Activated T-cell treated with anti-CD3 and anti-CD28 coated beads, Interleukin-2, amount 50 U/mL, for 4 hours (primary cell): ENCODE data around the gene CLIC3. TPM values are rescaled to one million over a fixed set of nuclear protein-coding genes. Genes with fewer than 3 reads are reported as not detected.

ENCODE experiments used
- ATAC-seq, 2 donors: fragments of 200-7000 bp; cut with Tn5 transposase; one replicate each; pipeline ENCODE4 v1.10.0; 2021
- DNase-seq: peaks from one replicate; pipeline ENCODE4 v3.0.0-alpha.2; 2020
- H3K27me3 Mint-ChIP-seq: one replicate; pipeline ENCODE4 v1.8.0; 2021; ENCODE audit warnings: low read depth, mixed read lengths
- H3K36me3 Mint-ChIP-seq: one replicate; pipeline ENCODE4 v1.8.0; 2022; ENCODE audit warnings: mixed read lengths; ENCODE audit not compliant: insufficient read depth
- H3K4me1 Mint-ChIP-seq: one replicate; pipeline ENCODE4 v1.8.0; 2021; ENCODE audit warnings: low read depth, mixed read lengths
- H3K4me3 Mint-ChIP-seq: one replicate; pipeline ENCODE4 v1.8.0; 2021; ENCODE audit warnings: mild to moderate bottlenecking, moderate library complexity, mixed read lengths
- H3K9me3 Mint-ChIP-seq: one replicate; pipeline ENCODE4 v1.8.0; 2021; ENCODE audit warnings: mixed read lengths
- total RNA-seq, 3 donors: library from RNA; stranded (reverse); gene quantifications; one replicate each; pipeline ENCODE4 v1.2.1, GENCODE V29; 2021

The CLIC3 gene
- total RNA-seq, 3 donors from 2014 or later = 0.18 to 0.54 TPM; not detected in 1

DNA sequence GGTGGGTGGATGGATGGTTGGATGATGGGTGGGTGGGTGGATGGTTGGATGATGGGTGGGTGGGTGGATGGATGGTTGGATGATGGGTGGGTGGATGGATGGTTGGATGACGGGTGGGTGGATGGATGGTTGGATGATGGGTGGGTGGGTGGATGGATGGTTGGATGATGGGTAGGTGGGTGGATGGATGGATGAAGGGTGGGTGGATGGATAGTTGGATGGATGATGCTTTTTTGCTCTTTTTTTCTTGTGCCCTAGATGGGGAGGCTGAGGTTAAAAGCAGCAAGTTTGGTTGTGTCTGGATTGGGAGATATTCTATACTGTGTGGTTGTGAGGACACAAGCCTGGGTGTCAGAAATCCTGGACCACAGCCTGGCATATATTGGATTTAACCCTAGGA, 38.9 kb downstream of the CLIC3 start:
- no peaks in the 10 kb centered on the region for H3K9me3 Mint-ChIP-seq

DNA sequence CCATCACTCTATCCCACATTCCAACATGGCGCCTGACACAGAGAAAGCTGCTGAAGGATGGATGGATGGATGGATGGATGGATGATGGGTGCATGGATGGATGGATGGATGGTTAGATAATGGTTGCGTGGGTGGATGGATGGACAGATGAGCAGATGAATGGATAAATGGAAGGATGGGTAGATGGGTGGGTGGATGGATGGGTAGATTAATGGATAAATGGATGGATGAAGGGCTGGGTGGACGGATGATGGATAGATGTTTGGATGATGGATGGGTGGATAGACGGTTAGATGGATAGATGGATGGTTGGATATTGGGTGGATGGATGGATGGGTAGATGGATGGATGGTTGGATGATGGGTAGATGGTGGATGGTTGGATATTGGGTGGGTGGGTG, 39.8 kb downstream of the CLIC3 start:
- H3K4me1 Mint-ChIP-seq = peaks cover 20% of the 10 kb centered on the region
- no peak for ATAC-seq

More for the DNA sequence above, 38.9 kb downstream of the CLIC3 start:
- ATAC-seq = no peak
- Mint-ChIP-seq H3K27me3 (no peaks in the 10 kb centered on the region), H3K4me3 (no peak overlapping the region), H3K36me3 (no peaks in the 10 kb centered on the region), H3K4me1 (peaks cover 20% of the 10 kb centered on the region)
- DNase-seq = no peak

DNA sequence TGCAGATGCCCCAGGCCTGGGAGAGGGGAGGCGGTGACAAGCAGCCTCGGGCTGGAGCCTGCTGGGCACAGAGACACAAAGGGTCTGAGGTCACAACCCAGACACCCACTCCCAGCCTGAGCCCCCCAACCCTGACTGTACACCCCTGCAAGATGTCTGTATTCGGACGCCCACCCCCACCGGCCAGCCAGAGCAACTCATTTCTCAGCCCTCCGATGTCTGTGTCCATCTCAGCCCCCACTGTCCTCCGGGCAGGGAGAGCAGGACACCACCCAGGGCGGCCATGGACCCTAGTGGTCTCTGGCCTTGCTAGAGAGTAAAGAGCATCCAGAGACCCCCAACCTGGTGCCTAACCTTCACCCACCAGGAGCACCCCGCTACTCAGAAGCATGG, 40.4 kb downstream of the CLIC3 start:
- H3K4me1 Mint-ChIP-seq = peaks cover 19% of the 10 kb centered on the region
- no peak overlapping the region for H3K4me3 Mint-ChIP-seq
- ATAC-seq = no peak

More for the DNA sequence above, 39.8 kb downstream of the CLIC3 start:
- Mint-ChIP-seq H3K4me3 (no peak overlapping the region), H3K36me3 (no peaks in the 10 kb centered on the region), H3K27me3 (no peaks in the 10 kb centered on the region), H3K9me3 (no peaks in the 10 kb centered on the region)
- no peak for DNase-seq

DNA sequence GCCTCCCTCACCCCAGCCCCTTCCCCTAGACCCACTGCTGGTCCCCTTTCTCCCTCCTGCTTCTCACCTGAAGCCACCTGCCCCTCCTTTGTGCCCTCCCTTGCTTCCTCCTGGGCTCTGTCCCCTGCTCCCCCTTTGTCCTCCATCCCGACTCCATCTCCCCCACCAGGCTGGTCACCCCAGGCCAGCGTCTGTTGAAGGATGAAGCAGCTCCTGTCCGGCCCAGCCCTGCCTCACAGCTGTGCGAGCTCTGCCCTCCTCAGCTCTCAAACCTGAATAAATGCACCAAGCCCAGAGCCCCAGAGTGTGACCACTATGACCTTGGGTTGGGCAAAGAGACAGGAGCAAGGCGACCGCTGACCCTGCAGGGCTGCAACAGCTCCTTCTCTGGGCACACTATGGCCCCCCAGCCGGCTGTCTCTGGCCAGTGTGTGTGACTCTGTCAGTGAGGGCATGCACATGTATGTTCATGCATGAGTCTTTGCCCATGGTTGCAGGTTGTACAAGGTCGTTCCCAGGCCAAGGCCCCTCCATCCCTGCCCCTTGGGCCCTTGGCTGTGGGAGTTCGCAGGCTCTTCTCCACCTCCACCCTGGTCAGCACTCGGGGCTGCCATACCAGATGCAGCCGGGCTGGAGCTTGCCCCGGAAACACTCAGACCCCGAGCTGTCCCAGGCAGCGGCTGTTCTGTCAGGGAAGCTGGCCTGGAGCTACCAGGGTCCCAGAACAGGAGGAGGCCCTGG, 41.0 kb downstream of the CLIC3 start:
- Mint-ChIP-seq H3K9me3 (no peaks in the 10 kb centered on the region), H3K27me3 (no peaks in the 10 kb centered on the region), H3K4me3 (no peak overlapping the region), H3K4me1 (peaks cover 15% of the 10 kb centered on the region), H3K36me3 (no peaks in the 10 kb centered on the region)
- ATAC-seq = no peak
- DNase-seq = no peak

More for the DNA sequence above, 40.4 kb downstream of the CLIC3 start:
- Mint-ChIP-seq H3K9me3 (no peaks in the 10 kb centered on the region), H3K27me3 (no peaks in the 10 kb centered on the region), H3K36me3 (no peaks in the 10 kb centered on the region)
- no peak for DNase-seq

DNA sequence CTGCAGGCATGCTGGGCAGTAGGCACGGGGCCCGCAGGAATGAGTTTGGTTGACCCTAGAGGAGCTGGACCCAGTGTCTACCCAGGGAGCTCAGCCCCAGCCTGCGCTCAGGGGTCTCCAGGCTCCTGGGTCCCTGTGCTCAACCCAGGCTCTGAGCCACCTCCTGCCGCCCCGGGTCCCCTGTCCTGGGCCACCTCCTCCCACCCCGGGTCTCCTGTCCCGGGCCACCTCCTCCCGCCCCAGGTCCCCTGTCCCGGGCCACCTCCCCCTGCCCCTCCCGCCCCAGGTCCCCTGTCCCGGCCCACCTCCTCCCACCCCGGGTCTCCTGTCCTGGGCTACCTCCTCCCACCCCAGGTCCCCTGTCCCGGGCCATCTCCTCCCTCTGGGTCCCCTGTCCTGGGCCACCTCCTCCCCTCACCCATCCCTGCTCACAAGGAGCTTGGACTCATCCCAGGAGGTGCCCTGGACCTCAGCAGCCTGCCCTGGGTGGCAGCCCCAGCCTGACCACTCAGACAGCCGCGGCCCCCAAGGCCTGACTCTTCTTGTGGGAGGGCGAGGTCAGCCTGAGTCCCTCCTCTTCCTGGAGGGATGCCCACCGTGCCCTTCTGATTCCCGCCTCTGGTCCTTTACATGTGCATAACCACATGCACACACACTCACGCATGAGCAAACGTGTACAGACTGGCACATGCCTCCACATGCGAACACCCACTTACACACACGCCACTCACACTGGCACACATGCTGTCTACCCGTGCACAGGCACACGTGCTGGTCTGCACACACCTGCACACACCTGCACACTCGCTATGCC, 41.9 kb downstream of the CLIC3 start:
- Mint-ChIP-seq H3K4me3 (no peak overlapping the region), H3K4me1 (peaks cover 11% of the 10 kb centered on the region), H3K9me3 (no peaks in the 10 kb centered on the region), H3K27me3 (no peaks in the 10 kb centered on the region), H3K36me3 (no peaks in the 10 kb centered on the region)
- ATAC-seq (no peak), DNase-seq (no peak)

DNA sequence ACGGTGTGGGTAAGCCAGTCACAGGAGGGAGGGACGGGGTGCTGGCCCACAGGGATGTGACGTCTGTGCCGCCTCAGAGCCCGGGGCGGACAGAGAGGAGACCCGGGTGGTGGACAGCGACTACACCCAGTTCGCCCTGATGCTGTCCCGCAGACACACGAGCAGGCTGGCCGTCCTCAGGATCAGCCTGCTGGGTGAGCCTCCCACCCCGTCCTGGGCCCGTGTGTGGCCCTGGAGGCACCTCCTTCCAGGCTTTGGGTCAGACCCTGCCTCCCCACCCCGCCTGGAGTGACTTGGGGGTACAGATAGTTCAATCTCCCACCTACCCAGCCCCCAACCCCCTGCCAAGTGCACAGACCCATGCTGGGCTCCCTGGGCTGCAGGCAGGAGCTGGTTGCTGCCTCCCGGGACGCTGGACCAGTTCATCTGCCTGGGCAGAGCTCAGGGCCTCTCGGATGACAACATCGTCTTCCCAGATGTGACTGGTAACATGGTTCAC, 42.5 kb downstream of the CLIC3 start:
- DNase-seq = no peak
- H3K27me3 Mint-ChIP-seq = no peaks in the 10 kb centered on the region
- H3K4me3 Mint-ChIP-seq = no peak overlapping the region
- no peaks in the 10 kb centered on the region for H3K9me3 Mint-ChIP-seq
- no peak for ATAC-seq
- peaks cover 8% of the 10 kb centered on the region for H3K4me1 Mint-ChIP-seq
- H3K36me3 Mint-ChIP-seq = no peaks in the 10 kb centered on the region

DNA sequence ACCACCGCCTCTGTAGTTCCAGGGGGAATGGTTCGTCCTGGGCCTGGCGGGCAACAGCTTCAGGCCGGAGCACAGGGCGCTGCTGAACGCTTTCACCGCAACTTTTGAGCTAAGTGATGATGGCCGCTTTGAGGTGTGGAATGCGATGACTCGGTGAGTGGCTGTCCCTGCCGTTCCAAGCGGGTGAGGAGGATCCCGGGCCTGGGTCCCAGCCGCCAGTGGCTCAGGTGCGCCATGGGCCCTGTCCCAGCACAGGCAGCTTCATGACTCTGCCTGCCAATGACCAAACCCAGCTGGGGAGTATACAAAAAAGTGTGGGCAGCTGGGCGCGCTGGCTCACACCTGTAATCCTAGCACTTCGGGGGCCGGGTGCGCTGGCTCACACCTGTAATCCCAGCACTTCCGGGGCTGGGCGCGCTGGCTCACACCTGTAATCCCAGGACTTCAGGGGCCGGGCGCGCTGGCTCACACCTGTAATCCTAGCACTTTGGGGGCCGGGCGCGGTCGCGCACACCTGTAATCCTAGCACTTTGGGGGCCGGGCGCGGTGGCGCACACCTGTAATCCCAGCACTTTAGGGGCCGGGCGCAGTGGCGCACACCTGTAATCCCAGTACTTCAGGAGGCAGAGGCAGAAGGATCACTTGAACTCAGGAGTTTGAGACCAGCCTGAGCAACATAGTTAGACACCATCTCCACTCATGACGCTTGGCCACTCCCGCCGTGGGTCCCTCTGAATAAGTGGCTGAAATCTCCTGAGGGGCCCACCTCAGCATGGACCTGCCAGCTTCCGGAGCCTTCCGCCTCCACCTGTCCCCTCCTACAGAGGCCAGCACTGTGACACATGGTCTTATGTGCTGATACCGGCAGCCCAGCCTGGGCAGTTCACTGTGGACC, 43.2 kb downstream of the CLIC3 start:
- DNase-seq (no peak), ATAC-seq (no peak)
- Mint-ChIP-seq H3K4me3 (no peak overlapping the region), H3K27me3 (no peaks in the 10 kb centered on the region), H3K36me3 (no peaks in the 10 kb centered on the region), H3K4me1 (peaks cover 8% of the 10 kb centered on the region), H3K9me3 (no peaks in the 10 kb centered on the region)

DNA sequence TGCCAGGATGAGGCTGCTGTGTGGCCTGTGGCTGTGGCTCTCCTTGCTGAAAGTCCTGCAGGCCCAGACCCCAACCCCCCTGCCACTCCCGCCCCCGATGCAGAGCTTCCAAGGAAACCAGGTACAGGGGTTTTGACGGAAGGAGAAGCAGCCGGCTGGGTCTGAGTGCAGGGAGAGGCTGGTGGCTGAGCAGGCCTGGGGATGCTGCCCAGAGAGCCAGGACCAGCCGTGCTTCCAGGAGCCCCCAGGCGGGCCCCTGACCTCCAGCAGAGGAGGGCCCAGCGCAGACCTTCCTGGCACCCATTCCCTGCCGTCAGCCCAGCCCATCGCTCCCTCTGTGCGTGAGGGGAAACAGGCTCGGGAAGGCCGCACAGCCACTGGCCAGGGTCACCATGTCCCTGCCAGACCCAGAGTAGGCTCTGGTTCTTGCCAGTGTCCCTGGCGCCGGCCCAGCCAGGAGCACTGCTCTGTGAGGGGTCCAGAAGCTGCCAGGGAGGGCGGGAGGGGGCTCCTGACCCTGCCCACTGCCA, 44.0 kb downstream of the CLIC3 start:
- Mint-ChIP-seq H3K4me3 (no peak overlapping the region), H3K27me3 (no peaks in the 10 kb centered on the region), H3K4me1 (peaks cover 8% of the 10 kb centered on the region), H3K36me3 (no peaks in the 10 kb centered on the region), H3K9me3 (no peaks in the 10 kb centered on the region)
- no peak for ATAC-seq
- no peak for DNase-seq

DNA sequence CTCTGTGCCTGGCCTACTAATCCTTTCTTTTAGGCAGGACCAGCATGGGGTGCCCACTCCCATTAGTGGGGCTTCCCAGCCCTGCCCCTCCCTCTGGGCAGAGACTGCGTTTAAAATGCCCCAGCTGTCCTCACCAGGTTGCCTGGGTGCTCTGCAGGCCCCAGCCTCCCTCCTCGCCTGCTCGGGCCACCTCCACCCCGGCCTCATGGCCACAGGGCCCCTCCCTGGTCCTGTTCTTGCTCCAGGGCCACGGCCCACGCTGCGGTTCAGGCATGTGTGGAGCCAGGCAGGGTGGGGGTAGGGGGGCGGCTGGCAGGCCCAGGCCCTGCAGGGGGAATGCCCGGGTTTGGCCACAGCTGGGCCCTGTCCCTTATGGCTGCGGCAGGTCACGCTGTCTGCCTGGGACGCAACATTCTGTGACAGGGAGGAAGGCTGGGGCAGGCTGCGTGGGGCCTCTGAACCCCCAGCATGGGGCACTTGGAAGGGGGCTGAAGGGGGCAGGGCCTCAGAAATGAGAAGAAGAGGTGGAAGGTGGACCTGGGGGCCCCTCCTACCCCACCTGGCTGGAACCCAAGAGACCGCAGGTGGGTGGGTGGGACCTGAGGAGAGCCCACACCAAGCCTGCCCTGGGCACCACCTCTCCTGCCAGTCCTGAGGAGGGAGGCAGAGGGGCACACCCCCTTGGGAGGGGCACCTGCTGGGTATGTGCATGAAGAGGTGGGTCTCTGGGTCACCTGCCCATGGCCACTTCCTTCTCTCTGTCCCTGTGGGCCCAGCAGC, 44.6 kb downstream of the CLIC3 start, which contains the start of gene LCN12:
Gene LCN12, plus strand, starts transcription at position 733 of the 780 bp plus-strand sequence. CDS start 55 bp downstream, outside the sequence.
- H3K4me1 Mint-ChIP-seq = peaks cover 8% of the 10 kb centered on the region
- no peak for DNase-seq
- no peaks in the 10 kb centered on the region for H3K9me3 Mint-ChIP-seq
- no peaks in the 10 kb centered on the region for H3K36me3 Mint-ChIP-seq
- no peaks in the 10 kb centered on the region for H3K27me3 Mint-ChIP-seq
- no peak for ATAC-seq
- no peak within 1 kb of the TSS for H3K4me3 Mint-ChIP-seq

DNA sequence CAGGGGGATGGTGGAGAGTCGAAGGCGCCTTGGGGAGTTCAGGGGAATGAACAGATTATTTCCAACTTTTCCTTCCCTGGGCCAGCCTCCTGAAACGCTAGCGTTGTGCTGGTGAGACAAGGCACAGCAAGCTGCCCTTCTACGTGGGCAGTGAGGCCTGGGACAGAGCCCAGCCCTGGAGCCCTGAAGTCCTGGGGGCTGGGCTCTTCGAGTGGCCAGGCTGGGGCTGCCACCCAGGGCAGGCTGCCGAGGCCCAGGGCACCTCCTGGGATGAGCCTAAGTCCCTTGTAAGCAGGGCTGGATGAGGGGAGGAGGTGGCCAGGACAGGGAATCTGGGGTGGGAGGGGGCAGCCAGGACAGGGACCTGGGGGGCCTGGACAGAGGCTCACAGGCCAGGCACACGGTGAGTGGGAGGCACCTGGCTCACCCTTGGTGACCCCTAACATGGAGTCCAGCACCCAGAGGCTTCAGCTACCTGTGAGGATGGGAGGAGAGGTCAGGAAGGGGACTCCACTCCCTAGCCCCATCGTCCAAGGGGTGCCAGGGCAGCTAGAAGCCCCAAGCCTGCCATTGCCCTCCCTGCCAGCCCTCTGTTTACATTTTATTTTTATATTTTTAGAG, 45.6 kb downstream of the CLIC3 start:
- Mint-ChIP-seq H3K9me3 (no peaks in the 10 kb centered on the region), H3K27me3 (no peaks in the 10 kb centered on the region), H3K4me3 (peak overlapping the region; percentile 77), H3K36me3 (no peaks in the 10 kb centered on the region), H3K4me1 (peaks cover 4% of the 10 kb centered on the region)
- ATAC-seq = no peak
- no peak for DNase-seq

DNA sequence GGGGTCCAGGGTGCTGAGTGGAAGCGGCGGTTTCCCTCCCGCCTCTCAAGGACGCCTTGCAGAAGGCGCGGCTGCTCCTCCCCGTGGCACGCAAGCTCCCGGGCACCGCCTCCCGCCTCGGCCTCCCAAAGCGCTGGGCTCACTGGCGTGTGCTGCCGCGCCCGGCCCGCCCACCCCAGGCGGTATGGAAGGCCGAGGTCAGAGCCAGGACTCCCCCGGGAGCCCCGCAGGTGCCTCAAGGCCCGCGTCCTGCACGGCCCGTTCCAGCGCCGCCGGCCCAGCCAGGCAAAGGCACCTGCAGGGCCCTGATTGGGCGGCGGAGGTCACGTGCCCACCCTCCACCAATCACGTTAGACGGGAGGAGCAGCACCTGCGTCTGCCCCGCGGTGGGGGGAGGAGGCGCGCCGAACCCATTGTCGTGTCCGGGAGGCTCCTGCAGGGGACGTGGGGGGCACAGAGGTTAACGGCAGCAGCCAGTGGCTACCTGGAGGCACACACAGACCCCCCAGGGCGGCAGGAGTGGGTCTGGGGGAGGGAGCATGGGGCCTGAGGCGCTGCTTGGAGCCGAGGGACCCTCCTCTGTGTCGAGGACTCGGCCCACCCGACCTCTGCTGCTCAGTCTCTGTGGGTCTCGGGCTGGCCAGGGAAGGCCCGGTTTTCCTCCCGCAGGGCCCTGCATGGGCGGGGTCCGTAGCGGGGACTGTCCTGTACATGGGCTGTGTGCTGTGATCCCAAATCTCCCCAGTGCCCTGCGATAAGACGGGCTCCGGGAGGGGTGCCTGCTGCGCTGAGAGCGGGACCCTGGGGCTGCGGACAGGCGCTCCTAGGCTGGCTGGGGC, 46.3 kb downstream of the CLIC3 start:
- H3K9me3 Mint-ChIP-seq = no peaks in the 10 kb centered on the region
- DNase-seq = peak; percentile 96
- ATAC-seq = peak; percentile 96 to 98
- H3K36me3 Mint-ChIP-seq = no peaks in the 10 kb centered on the region
- H3K27me3 Mint-ChIP-seq = no peaks in the 10 kb centered on the region
- peak overlapping the region; percentile 80 for H3K4me3 Mint-ChIP-seq
- peaks cover 4% of the 10 kb centered on the region for H3K4me1 Mint-ChIP-seq

DNA sequence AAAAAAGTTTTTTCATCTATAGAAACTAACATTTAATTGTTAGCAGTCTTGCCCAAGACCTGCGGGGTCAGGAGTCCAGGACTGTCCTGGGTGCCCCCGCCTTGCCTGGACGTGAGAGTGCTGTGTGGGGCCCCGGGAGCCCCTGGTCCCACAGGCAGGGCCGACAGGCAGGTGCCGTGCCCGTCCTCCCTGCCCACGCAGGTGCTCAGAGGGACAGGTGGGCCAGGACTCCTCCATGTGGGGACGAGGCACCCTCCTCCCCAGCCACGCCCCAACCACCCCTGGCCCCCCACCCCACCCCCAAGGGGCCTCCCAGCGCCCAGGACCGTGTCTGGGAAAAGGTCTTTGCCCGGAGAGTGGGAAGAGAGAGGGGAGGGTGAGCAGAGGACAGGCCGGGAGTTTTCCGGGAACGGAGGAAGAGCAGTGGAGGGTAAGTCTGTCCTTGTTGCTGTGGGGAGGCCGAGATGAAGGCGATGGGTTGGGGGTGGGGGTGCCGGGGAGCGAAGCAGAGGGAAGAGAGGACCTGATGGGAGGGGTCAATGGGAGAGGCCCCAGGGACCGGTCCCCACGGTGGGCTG, 47.0 kb downstream of the CLIC3 start:
- no peaks in the 10 kb centered on the region for H3K9me3 Mint-ChIP-seq
- H3K36me3 Mint-ChIP-seq = no peaks in the 10 kb centered on the region
- peaks cover 7% of the 10 kb centered on the region for H3K4me1 Mint-ChIP-seq
- DNase-seq (no peak), ATAC-seq (peak in 1 of 2 donors; percentile 2)
- no peaks in the 10 kb centered on the region for H3K27me3 Mint-ChIP-seq
- H3K4me3 Mint-ChIP-seq = peak overlapping the region; percentile 80
